ENCODE results near the gene ERC1. TPM values are rescaled to one million over a fixed set of nuclear protein-coding genes. Genes with fewer than 3 reads are reported as not detected.

ERC1 gene
- total and polyA plus RNA-seq, 7 donors = 4.0 to 35.6 (median 29.4) TPM

DNA sequence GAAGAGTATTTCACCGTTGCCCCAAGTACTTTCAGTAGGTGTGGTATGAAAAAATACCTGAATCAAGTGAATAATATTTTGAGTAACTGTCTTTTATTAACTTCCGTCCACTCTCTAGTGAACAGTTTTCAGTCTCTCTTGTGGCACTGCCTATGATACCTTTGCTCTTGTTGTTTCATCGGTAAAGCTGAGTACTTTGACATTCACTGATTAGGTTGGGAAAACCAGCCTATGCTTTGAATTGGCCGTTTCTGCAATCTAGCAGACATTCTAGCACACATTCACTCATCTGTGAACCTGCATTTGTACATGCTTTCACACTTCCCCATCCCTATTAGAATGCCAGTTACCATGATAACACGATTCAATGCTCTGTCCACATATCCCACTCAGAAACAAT lies 386.1 kb downstream of the ERC1 start:
- no peaks in the 10 kb centered on the region for H3K27me3 ChIP-seq (ENCODE audit: insufficient read depth in 3 of 3, low read length in 2 of 3)
- H3K9me3 ChIP-seq = no peaks in the 10 kb centered on the region
- no peak for TF ChIP-seq CTCF (IDR thresholded peaks at IDR 0.05)
- H3K4me3 ChIP-seq = no peak overlapping the region
- no peaks in the 10 kb centered on the region for H3K36me3 ChIP-seq (ENCODE audit: insufficient read depth in 1 of 2, low read depth in 1 of 2)
- no peak overlapping the region for H3K27ac ChIP-seq
- no peak for DNase-seq
- intact Hi-C loops (cut with DNase I) = no loop called here
- WGBS, 3 donors = 94 to 97% (median 96%) methylated on average over 5 of the region's 5 CpGs
- no peak for ATAC-seq
- no peaks in the 10 kb centered on the region for H3K4me1 ChIP-seq

DNA sequence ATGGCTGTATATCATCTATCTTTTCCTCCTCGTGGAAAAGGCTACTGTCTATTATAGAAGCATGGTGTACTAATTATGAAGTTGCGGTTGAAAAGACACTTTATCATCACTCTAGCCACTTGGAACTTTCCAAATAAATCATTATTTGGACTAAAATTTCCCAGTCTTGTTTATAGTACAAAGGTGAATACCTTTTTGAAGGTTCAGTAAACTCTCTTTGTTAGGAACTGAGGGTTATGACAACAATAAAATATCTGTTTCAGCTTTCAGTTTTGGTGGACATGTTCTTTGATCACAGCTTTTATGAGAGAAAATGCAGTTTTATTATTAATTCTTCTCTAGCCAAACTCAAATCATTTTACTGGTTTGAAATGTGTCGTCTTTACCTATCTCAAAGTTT lies 386.7 kb downstream of the ERC1 start:
- H3K4me1 ChIP-seq = no peaks in the 10 kb centered on the region
- H3K4me3 ChIP-seq = no peak overlapping the region
- no peaks in the 10 kb centered on the region for H3K27me3 ChIP-seq (ENCODE audit: insufficient read depth in 3 of 3, low read length in 2 of 3)
- no peaks in the 10 kb centered on the region for H3K36me3 ChIP-seq (ENCODE audit: insufficient read depth in 1 of 2, low read depth in 1 of 2)
- no peak for DNase-seq
- no peak for TF ChIP-seq CTCF (IDR thresholded peaks at IDR 0.05)
- no peaks in the 10 kb centered on the region for H3K9me3 ChIP-seq
- WGBS, 3 donors = 76 to 88% (median 76%) methylated on average over 3 of the region's 3 CpGs
- no peak for ATAC-seq
- no peak overlapping the region for H3K27ac ChIP-seq
- intact Hi-C loops (cut with DNase I) = no loop called here

GRCh38 chr12:1380171-1380851 lies 389.3 kb downstream of the ERC1 start:
- Histone ChIP-seq H3K9me3 (no peaks in the 10 kb centered on the region), H3K27me3 (ENCODE audit: insufficient read depth in 3 of 3, low read length in 2 of 3) (no peaks in the 10 kb centered on the region), H3K4me3 (no peak overlapping the region), H3K4me1 (no peaks in the 10 kb centered on the region), H3K36me3 (ENCODE audit: insufficient read depth in 1 of 2, low read depth in 1 of 2) (no peaks in the 10 kb centered on the region), H3K27ac (no peak overlapping the region)
- intact Hi-C loops (cut with DNase I) = no loop called here
- TF ChIP-seq CTCF (IDR thresholded peaks at IDR 0.05) = no peak
- WGBS, 3 donors = 87 to 97% (median 89%) methylated on average over 12 of the region's 12 CpGs
- ATAC-seq = no peak
- no peak for DNase-seq

DNA sequence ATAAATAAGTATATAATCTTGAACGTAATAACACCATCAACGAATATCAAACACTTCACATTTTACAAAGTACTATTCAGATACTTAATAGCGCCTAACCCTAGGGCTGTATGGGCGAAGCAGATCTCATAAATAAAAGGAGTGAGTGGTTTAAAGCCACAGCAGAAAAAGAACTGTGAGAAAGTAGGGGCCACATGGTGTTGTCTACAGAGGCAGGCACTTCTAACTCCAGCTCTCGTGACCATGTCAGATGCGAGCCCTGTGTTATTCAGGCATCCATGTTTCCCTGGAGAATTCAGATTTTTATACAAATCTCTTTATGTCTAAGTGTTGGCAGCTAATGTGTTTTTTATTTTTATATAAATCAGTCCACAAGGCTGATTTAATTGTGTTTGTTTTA lies 391.1 kb downstream of the ERC1 start:
- no peak for TF ChIP-seq CTCF (IDR thresholded peaks at IDR 0.05)
- DNase-seq = no peak
- ATAC-seq = no peak
- intact Hi-C loops (cut with DNase I) = no loop called here
- Histone ChIP-seq H3K36me3 (ENCODE audit: insufficient read depth in 1 of 2, low read depth in 1 of 2) (no peaks in the 10 kb centered on the region), H3K27me3 (ENCODE audit: insufficient read depth in 3 of 3, low read length in 2 of 3) (no peaks in the 10 kb centered on the region), H3K4me1 (no peaks in the 10 kb centered on the region), H3K4me3 (no peak overlapping the region), H3K27ac (no peak overlapping the region), H3K9me3 (no peaks in the 10 kb centered on the region)
- 81 to 96% (median 92%) methylated on average over 6 of the region's 6 CpGs for WGBS, 3 donors

- no peaks in the 10 kb centered on the region for H3K4me1 ChIP-seq
- H3K4me3 ChIP-seq = no peak overlapping the region
- DNase-seq (no peak), ATAC-seq (no peak)
- no peak for TF ChIP-seq CTCF (IDR thresholded peaks at IDR 0.05)
- intact Hi-C loops (cut with DNase I) = no loop called here
- no peaks in the 10 kb centered on the region for H3K9me3 ChIP-seq
- H3K36me3 ChIP-seq (ENCODE audit: insufficient read depth in 1 of 2, low read depth in 1 of 2) = no peaks in the 10 kb centered on the region
- no peak overlapping the region for H3K27ac ChIP-seq
- WGBS, 3 donors = 47 to 70% (median 54%) methylated on average over 4 of the region's 4 CpGs
- no peaks in the 10 kb centered on the region for H3K27me3 ChIP-seq (ENCODE audit: insufficient read depth in 3 of 3, low read length in 2 of 3)
These were observed 391.8 kb downstream of the ERC1 start for GRCh38 chr12:1382826-1383225.
